ENCODE measurements around the gene HNRNPL.

GRCh38 chr19:38875656-38876395, 26.0 kb upstream of the HNRNPL start:
- TF ChIP-seq POLR2A (IDR thresholded peaks at IDR 0.05; ENCODE audit: control extremely low read depth in 1 of 2, low read depth in 2 of 2, low read length in 2 of 2) (no peak), EZH2 (IDR thresholded peaks at IDR 0.05; ENCODE audit: low read depth, low read length, severe bottlenecking) (no peak), SIN3A (conservative IDR thresholded peaks at IDR 0.05 in 1 of 2, IDR thresholded peaks at IDR 0.05 in 1 of 2; ENCODE audit: low read depth in 1 of 2, low read length in 2 of 2) (no peak), CBX8 (IDR thresholded peaks at IDR 0.05; ENCODE audit: borderline replicate concordance, low read depth, low read length) (no peak), CTCF (IDR thresholded peaks at IDR 0.05; ENCODE audit: control extremely low read depth in 1 of 3, insufficient read depth in 1 of 3, low read depth in 1 of 3, low read length in 3 of 3) (no peak), RAD21 (IDR thresholded peaks at IDR 0.05 in 1 of 2, conservative IDR thresholded peaks at IDR 0.05 in 1 of 2; ENCODE audit: low read depth in 2 of 2, low read length in 2 of 2) (no peak)

Measured in H1 (cell line).